Mesenchymal stem cell (in vitro differentiated cells and primary cell): ENCODE data around the gene GAK.

ENCODE experiments used
- DNase-seq: peaks from one replicate; pipeline ENCODE4 v3.0.0-alpha.2; 2013
- H2AFZ ChIP-seq: one replicate; pipeline ENCODE4 v1.6.1; 2013; ENCODE audit warnings: low read depth, mild to moderate bottlenecking, control low read depth, inconsistent platforms, low read length, moderate library complexity
- H2AK5ac ChIP-seq: 2 replicates; pipeline ENCODE4 v1.6.1; 2013; ENCODE audit warnings: low read length, moderate library complexity, mild to moderate bottlenecking, inconsistent platforms; ENCODE audit not compliant: severe bottlenecking
- H2BK120ac ChIP-seq: one replicate; pipeline ENCODE4 v1.6.1; 2013; ENCODE audit warnings: low read depth, mild to moderate bottlenecking, inconsistent platforms, low read length, moderate library complexity
- H2BK12ac ChIP-seq, 2 experiments: one replicate each; pipeline ENCODE4 v1.6.1; 2013; ENCODE audit warnings: inconsistent platforms in 2 of 2, low read length in 2 of 2, mild to moderate bottlenecking in 2 of 2, moderate library complexity in 2 of 2, control low read depth in 1 of 2
- H2BK15ac ChIP-seq: one replicate; pipeline ENCODE4 v1.6.1; 2013; ENCODE audit warnings: mild to moderate bottlenecking, low read depth, inconsistent platforms; ENCODE audit not compliant: poor library complexity, severe bottlenecking
- H2BK5ac ChIP-seq: 2 replicates; pipeline ENCODE4 v1.6.1; 2013; ENCODE audit warnings: low read depth, mild to moderate bottlenecking, low read length, control low read depth, inconsistent platforms; ENCODE audit not compliant: poor library complexity, severe bottlenecking
- H3K14ac ChIP-seq, 2 experiments: one replicate each; pipeline ENCODE4 v1.6.1; 2013; ENCODE audit warnings: inconsistent platforms in 2 of 2, low read length in 2 of 2, control low read depth in 1 of 2, mild to moderate bottlenecking in 1 of 2, moderate library complexity in 1 of 2
- H3K18ac ChIP-seq, 2 experiments: one replicate each; pipeline ENCODE4 v1.6.1; 2013; ENCODE audit warnings: inconsistent platforms in 2 of 2, low read length in 2 of 2, control low read depth in 1 of 2, low read depth in 1 of 2, mild to moderate bottlenecking in 1 of 2
- H3K23ac ChIP-seq, 2 experiments: one replicate each; pipeline ENCODE4 v1.6.1; 2013; ENCODE audit warnings: inconsistent platforms in 2 of 2, low read length in 2 of 2, mild to moderate bottlenecking in 2 of 2, moderate library complexity in 2 of 2, control low read depth in 1 of 2
- H3K27ac ChIP-seq: 2 replicates; pipeline ENCODE4 v1.5.1; 2013; ENCODE audit warnings: mild to moderate bottlenecking, moderate library complexity, low read length, control low read depth, inconsistent platforms; ENCODE audit not compliant: poor library complexity, severe bottlenecking
- H3K27me3 ChIP-seq, 2 experiments: 2 replicates each; pipeline versions ENCODE4 v1.6.1 to v1.7.0; 2013; ENCODE audit warnings: low read length in 2 of 2, mild to moderate bottlenecking in 2 of 2, moderate library complexity in 2 of 2, control low read depth in 1 of 2, inconsistent platforms in 1 of 2; ENCODE audit not compliant: control insufficient read depth in 1 of 2, insufficient read depth in 1 of 2
- H3K36me3 ChIP-seq, 2 experiments: 2 replicates each; pipeline versions ENCODE4 v1.6.1 to v1.7.0; 2013; ENCODE audit warnings: low read length in 2 of 2, control low read depth in 1 of 2, inconsistent platforms in 1 of 2, low read depth in 1 of 2, mild to moderate bottlenecking in 1 of 2; ENCODE audit not compliant: insufficient read depth in 2 of 2, control insufficient read depth in 1 of 2
- H3K4ac ChIP-seq, 2 experiments: one replicate each; pipeline ENCODE4 v1.6.1; 2013; ENCODE audit warnings: inconsistent platforms in 2 of 2, low read length in 2 of 2, mild to moderate bottlenecking in 2 of 2, moderate library complexity in 2 of 2, control low read depth in 1 of 2, low read depth in 1 of 2
- H3K4me1 ChIP-seq: 2 replicates; pipeline ENCODE4 v1.6.1; 2013; ENCODE audit warnings: low read depth, low read length, control low read depth; ENCODE audit not compliant: control insufficient read depth, insufficient read depth
- H3K4me2 ChIP-seq: 2 replicates; pipeline ENCODE4 v1.6.1; 2013; ENCODE audit warnings: low read length, mild to moderate bottlenecking, inconsistent platforms; ENCODE audit not compliant: poor library complexity, severe bottlenecking
- H3K4me3 ChIP-seq, 2 experiments: 2 replicates each; pipeline versions ENCODE4 v1.5.1 to v1.7.0; 2013; ENCODE audit warnings: low read length in 2 of 2, mild to moderate bottlenecking in 2 of 2, control low read depth in 1 of 2, low read depth in 1 of 2; ENCODE audit not compliant: insufficient read depth in 1 of 2
- H3K79me1 ChIP-seq: replicated peaks from 2 replicates; pipeline ENCODE4 v1.6.1; 2013; ENCODE audit warnings: mild to moderate bottlenecking, control low read depth, low read length, inconsistent platforms; ENCODE audit not compliant: poor library complexity, severe bottlenecking
- H3K9ac ChIP-seq: 2 replicates; pipeline ENCODE4 v1.7.0; 2013; ENCODE audit warnings: mild to moderate bottlenecking, low read length, moderate library complexity
- H3K9me3 ChIP-seq: 2 replicates; pipeline ENCODE4 v1.7.0; 2013; ENCODE audit warnings: mild to moderate bottlenecking, low read length; ENCODE audit not compliant: control insufficient read depth
- H4K8ac ChIP-seq: one replicate; pipeline ENCODE4 v1.6.1; 2013; ENCODE audit warnings: inconsistent platforms, mild to moderate bottlenecking, low read length, moderate library complexity
- H4K91ac ChIP-seq: one replicate; pipeline ENCODE4 v1.6.1; 2013; ENCODE audit warnings: mild to moderate bottlenecking, low read length, inconsistent platforms
- WGBS: methylation state at CpG from one replicate; pipeline ENCODE4 v1.1.7; 2013; ENCODE audit warnings: mixed read lengths; 5-methylcytosine and 5-hydroxymethylcytosine counted together

Gene GAK

DNA sequence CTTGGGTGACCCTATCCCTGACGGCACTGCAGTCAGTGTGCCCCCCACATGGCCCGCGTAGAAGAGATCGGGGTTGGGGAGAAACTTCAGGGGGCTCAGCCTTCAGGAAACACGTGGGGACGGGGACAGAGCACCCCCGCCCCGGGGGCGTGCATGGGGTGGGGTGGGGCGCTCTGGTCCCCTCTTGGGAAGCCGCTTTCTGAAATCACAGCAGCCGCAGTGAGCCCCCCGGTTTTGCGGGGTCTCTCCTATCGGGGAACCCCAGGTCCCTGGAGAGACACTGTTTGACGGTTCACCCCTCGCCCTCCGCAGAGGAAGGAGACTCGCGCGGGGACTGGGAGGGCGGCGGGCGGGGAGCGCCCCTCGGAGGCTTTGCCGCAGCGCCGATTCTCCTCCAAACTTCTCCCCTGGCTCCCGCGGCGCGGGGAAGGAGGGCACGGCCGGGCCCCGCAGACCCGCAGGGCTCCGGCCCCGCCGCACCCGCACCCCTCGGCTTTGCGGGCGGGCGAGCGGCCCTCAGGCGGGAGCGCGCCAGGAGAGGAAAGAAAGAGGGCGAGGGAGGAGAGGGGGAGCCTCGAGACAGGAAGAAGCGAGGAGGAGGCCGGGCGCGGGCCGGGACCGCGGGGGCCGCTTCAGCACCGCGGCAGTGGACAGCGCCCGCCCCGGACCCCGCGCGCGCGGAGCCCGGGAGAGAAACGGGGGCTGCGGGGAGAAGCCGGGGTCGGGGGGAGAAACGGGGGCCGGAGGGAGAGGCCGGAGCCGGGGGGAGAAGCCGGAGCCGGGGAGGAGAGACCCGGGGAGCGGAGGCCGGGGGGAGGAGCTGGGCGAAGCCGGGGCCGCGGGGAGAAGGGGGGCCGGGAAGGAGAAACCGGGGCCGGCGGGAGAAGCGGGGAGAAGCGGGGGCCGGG lies 106.8 kb downstream of the GAK start:
- Histone ChIP-seq H2BK5ac (no peak overlapping the region), H4K8ac (no peak overlapping the region), H3K27me3 (peaks cover 82 to 84% of the 10 kb centered on the region in 2 experiments), H3K4me2 (peak overlapping the region; percentile 76), H2BK15ac (no peak overlapping the region), H3K27ac (no peak overlapping the region), H2AFZ (no peak overlapping the region), H3K14ac (no peak overlapping the region), H3K4me3 (peak overlapping the region in 1 of 2 experiments; percentile 41), H3K79me1 (no peaks in the 10 kb centered on the region), H3K4me1 (peaks cover 27% of the 10 kb centered on the region), H3K36me3 (peaks cover 0 to 3% of the 10 kb centered on the region in 2 experiments), H2AK5ac (no peak overlapping the region), H3K4ac (no peak overlapping the region), H3K9ac (no peak overlapping the region), H2BK120ac (no peak overlapping the region), H2BK12ac (no peak overlapping the region), H3K9me3 (no peaks in the 10 kb centered on the region), H3K18ac (no peak overlapping the region), H4K91ac (no peak overlapping the region), H3K23ac (no peak overlapping the region)
- WGBS: 11% methylated on average over 81 of the region's 94 CpGs
- peak; percentile 13 for DNase-seq

DNA sequence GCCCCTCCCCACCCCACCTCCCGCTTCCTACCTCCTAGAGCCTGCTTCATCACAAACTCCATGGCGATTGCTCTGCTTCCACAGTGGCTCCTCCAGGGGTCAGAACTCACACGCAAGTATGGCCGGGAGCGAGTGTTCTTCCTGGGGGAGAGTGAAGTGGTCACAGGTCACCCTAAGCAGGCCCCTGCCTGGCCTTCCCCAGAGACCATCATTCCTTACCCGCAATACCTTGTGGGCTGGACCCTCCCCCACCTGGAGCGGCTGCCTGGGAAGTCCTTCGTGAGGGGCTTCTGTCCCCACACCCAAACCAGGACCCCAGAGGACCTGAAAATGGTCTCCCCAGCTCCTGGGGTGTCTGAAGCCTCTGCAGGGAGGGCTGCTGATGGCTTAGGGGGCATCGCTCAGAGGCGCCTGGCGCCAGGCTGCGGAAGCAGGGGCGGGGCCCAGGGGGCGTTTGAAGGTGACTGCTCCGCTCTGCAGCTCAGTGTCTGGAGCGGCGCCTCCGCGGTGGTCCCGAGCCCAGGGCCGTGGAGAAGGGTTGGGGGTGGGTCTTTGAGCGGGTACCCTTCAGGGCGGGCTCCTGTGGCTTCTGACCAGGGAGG lies 107.6 kb downstream of the GAK start:
- H2BK15ac ChIP-seq: no peak overlapping the region
- H2BK5ac ChIP-seq: no peak overlapping the region
- no peak overlapping the region for H2AFZ ChIP-seq
- H3K4ac ChIP-seq: no peak overlapping the region
- no peak overlapping the region for H4K91ac ChIP-seq
- DNase-seq: peak; percentile 52
- no peak overlapping the region for H3K4me2 ChIP-seq
- H3K9me3 ChIP-seq: peaks cover 3% of the 10 kb centered on the region
- H4K8ac ChIP-seq: no peak overlapping the region
- no peak overlapping the region for H2BK120ac ChIP-seq
- no peak overlapping the region for H2AK5ac ChIP-seq
- H3K4me1 ChIP-seq: peaks cover 24% of the 10 kb centered on the region
- peaks cover 0 to 3% of the 10 kb centered on the region in 2 experiments for H3K36me3 ChIP-seq
- H3K14ac ChIP-seq: no peak overlapping the region
- no peak overlapping the region for H3K18ac ChIP-seq
- no peak overlapping the region for H3K23ac ChIP-seq
- WGBS: 15% methylated on average over 17 of the region's 23 CpGs
- H3K27me3 ChIP-seq: peaks cover 81 to 84% of the 10 kb centered on the region in 2 experiments
- H3K79me1 ChIP-seq: no peaks in the 10 kb centered on the region
- H3K9ac ChIP-seq: no peak overlapping the region
- no peak overlapping the region for H3K4me3 ChIP-seq
- H2BK12ac ChIP-seq: no peak overlapping the region
- H3K27ac ChIP-seq: no peak overlapping the region

DNA sequence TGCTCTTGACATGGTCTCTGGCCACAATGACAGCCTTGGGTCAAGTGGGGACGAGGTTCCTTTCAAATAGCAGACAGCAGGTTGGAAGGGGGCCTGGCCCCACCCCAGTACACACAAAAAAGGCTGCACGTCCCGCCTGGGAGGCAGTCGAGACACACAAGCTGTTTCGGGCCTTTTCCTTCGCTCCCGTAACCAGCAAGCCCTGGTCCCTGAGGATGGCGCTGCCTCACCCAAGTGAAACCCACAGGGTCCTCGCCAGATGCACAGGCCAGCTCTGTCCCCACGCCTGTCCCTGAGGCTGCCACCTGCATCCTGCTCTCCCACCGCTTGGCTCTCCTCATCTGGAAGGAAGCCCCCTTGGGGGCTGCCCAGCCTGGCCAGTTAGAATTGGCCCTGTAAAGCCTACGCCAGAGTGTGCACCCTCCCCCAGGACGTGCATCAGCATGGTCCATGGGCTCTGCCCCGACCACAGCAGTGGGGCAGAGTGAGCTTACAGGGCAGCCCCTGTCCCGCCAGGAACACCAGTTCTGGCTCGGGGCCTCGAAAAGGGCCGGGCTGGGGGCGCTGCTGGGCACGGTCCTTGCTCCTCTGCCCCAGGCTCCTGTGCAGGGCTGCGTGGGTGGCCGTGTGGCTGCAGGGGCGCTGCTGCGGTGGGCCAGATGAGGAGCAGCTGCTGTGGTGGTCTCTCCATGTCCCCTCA lies 108.2 kb downstream of the GAK start:
- H3K4ac ChIP-seq: no peak overlapping the region
- peaks cover 24% of the 10 kb centered on the region for H3K4me1 ChIP-seq
- WGBS: 52% methylated on average over 23 of the region's 24 CpGs
- H3K9me3 ChIP-seq: peaks cover 6% of the 10 kb centered on the region
- peak overlapping the region in 1 of 2 experiments; percentile 18 for H3K23ac ChIP-seq
- DNase-seq: no peak
- no peak overlapping the region for H3K4me3 ChIP-seq
- no peak overlapping the region for H2AK5ac ChIP-seq
- no peak overlapping the region for H2AFZ ChIP-seq
- H2BK120ac ChIP-seq: no peak overlapping the region
- peaks cover 0 to 3% of the 10 kb centered on the region in 2 experiments for H3K36me3 ChIP-seq
- H2BK15ac ChIP-seq: no peak overlapping the region
- peaks cover 81 to 84% of the 10 kb centered on the region in 2 experiments for H3K27me3 ChIP-seq
- no peak overlapping the region for H3K18ac ChIP-seq
- H2BK5ac ChIP-seq: no peak overlapping the region
- no peak overlapping the region for H2BK12ac ChIP-seq
- no peak overlapping the region for H3K14ac ChIP-seq
- H4K8ac ChIP-seq: no peak overlapping the region
- H3K4me2 ChIP-seq: no peak overlapping the region
- H3K9ac ChIP-seq: no peak overlapping the region
- H4K91ac ChIP-seq: no peak overlapping the region
- H3K27ac ChIP-seq: no peak overlapping the region
- H3K79me1 ChIP-seq: no peaks in the 10 kb centered on the region
